Naive thymus-derived CD8-positive, alpha-beta T cell (primary cell): ENCODE data around the gene GRAMD1A. TPM values are rescaled to one million over a fixed set of nuclear protein-coding genes. Genes with fewer than 3 reads are reported as not detected.
"Not testable (repeated sequence)": the region's sequence is repeated elsewhere in the genome, so short reads cannot be mapped to it uniquely, and the experiment has no call there.

Experiments
- ATAC-seq, 2 donors: fragments of 150-1000 bp; cut with Tn5 transposase in 1 of 2; sonication (Bioruptor Pico), chemical (Tn5 transposase) in 1 of 2; 1 replicate in 1 of 2; 2 replicates in 1 of 2; pipeline ENCODE4 v1.10.0; 2021; ENCODE audit warnings: mild to moderate bottlenecking in 2 of 2, moderate library complexity in 2 of 2
- POLR2A ChIA-PET: fragments of 350-600 bp; sonication (Branson Sonifier 250); formaldehyde crosslinking; loops from one replicate; lab custom pipeline; 2021; ENCODE audit warnings: antibody characterized with exemption; lab: Charles Lee
- DNase-seq, 10 donors: peaks; one replicate each; pipeline versions ENCODE4 v3.0.0 to v3.0.0-alpha.2; 2020 to 2022
- H3K27ac Mint-ChIP-seq, 10 donors: one replicate each; pipeline ENCODE4 v1.8.0; 2020 to 2022; ENCODE audit warnings: mild to moderate bottlenecking in 10 of 10, mixed read lengths in 10 of 10, moderate library complexity in 4 of 10, inconsistent platforms in 1 of 10
- H3K27me3 Mint-ChIP-seq, 5 donors: one replicate each; pipeline ENCODE4 v1.8.0; 2021 to 2022; ENCODE audit warnings: mixed read lengths in 5 of 5
- H3K36me3 Mint-ChIP-seq, 3 donors: one replicate each; pipeline ENCODE4 v1.8.0; 2020 to 2022; ENCODE audit warnings: mixed read lengths in 3 of 3, mild to moderate bottlenecking in 2 of 3, inconsistent platforms in 1 of 3
- H3K4me1 Mint-ChIP-seq, 4 donors: one replicate each; pipeline ENCODE4 v1.8.0; 2021 to 2022; ENCODE audit warnings: mixed read lengths in 4 of 4
- H3K4me3 Mint-ChIP-seq, 10 donors: one replicate each; pipeline ENCODE4 v1.8.0; 2020 to 2022; ENCODE audit warnings: mild to moderate bottlenecking in 10 of 10, mixed read lengths in 10 of 10, moderate library complexity in 6 of 10, inconsistent platforms in 1 of 10
- H3K9me3 Mint-ChIP-seq, 9 donors: one replicate each; pipeline ENCODE4 v1.8.0; 2020 to 2022; ENCODE audit warnings: mixed read lengths in 9 of 9, mild to moderate bottlenecking in 3 of 9, inconsistent platforms in 1 of 9, moderate library complexity in 1 of 9
- polyA plus RNA-seq, 3 donors: library from polyadenylated mRNA; unstranded; fragments of 300-500 nt; fragmentation: Illumina TruSeq; gene quantifications; one replicate each; pipeline ENCODE4 v1.2.3, GENCODE V29; 2021
- total RNA-seq, 8 experiments: library from RNA in 2 of 8; stranded (reverse) in 2 of 8; gene quantifications; one replicate each; pipeline ENCODE4 v1.2.3 and lab custom pipeline; 2021 to 2026

The GRAMD1A gene
- total and polyA plus RNA-seq, 5 experiments from 2014 or later: 29.5 to 335 (median 77.0) TPM

GRCh38 chr19:34994286-34994642, 5.9 kb upstream of the GRAMD1A start:
- H3K4me1 Mint-ChIP-seq: peaks cover 26 to 85% (median 64%) of the 10 kb centered on the region in 4 donors
- POLR2A ChIA-PET: interaction anchor here (34.7 to 49.8 kb wide), 2 partner anchors 10 to 11 kb away, joined by 1459 read pairs; partner anchors contain the start of genes GRAMD1A and ZNF792
- H3K27me3 Mint-ChIP-seq: no peaks in the 10 kb centered on the region
- H3K9me3 Mint-ChIP-seq: peaks cover 0 to 1% (median 0%) of the 10 kb centered on the region in 9 donors
- ATAC-seq (no peak), DNase-seq (peak in 1 of 10 donors; percentile 23)
- no peaks in the 10 kb centered on the region for H3K36me3 Mint-ChIP-seq
- peak overlapping the region in 2 of 10 donors; percentile 18 to 31 for H3K4me3 Mint-ChIP-seq
- H3K27ac Mint-ChIP-seq: peak overlapping the region in 7 of 10 donors; percentile 44 to 81 (median 74)

- POLR2A ChIA-PET: interaction anchor here (34.7 to 49.8 kb wide), 2 partner anchors 11 kb away, joined by 1459 read pairs; partner anchors contain the start of genes GRAMD1A and ZNF792
- no peak for ATAC-seq
- Mint-ChIP-seq H3K36me3 (no peaks in the 10 kb centered on the region), H3K27ac (peak overlapping the region in 6 of 10 donors; percentile 37 to 99 (median 55)), H3K27me3 (no peaks in the 10 kb centered on the region), H3K9me3 (peaks cover 0 to 1% (median 0%) of the 10 kb centered on the region in 9 donors), H3K4me1 (peaks cover 26 to 85% (median 65%) of the 10 kb centered on the region in 4 donors), H3K4me3 (peak overlapping the region in 1 of 10 donors; percentile 18)
- peak in 1 of 10 donors; percentile 34 for DNase-seq
Measured at GRCh38 chr19:34994643-34995541, 5.2 kb upstream of the GRAMD1A start.

GRCh38 chr19:34995551-34995950, 4.6 kb upstream of the GRAMD1A start:
- POLR2A ChIA-PET: interaction anchor here (34.7 to 49.8 kb wide), 2 partner anchors 10 to 11 kb away, joined by 1459 read pairs; partner anchors contain the start of genes GRAMD1A and ZNF792
- Mint-ChIP-seq H3K9me3 (peaks cover 0 to 1% (median 0%) of the 10 kb centered on the region in 9 donors), H3K4me1 (peaks cover 24 to 78% (median 61%) of the 10 kb centered on the region in 4 donors), H3K27me3 (no peaks in the 10 kb centered on the region), H3K4me3 (peak overlapping the region in 3 of 10 donors; percentile 18 to 96 (median 36)), H3K36me3 (no peaks in the 10 kb centered on the region), H3K27ac (peak overlapping the region; percentile 37 to 99 (median 98))
- peak in 1 of 10 donors; percentile 19 for DNase-seq
- no peak for ATAC-seq

- Mint-ChIP-seq H3K27me3 (no peaks in the 10 kb centered on the region), H3K4me1 (peaks cover 31 to 76% (median 67%) of the 10 kb centered on the region in 4 donors), H3K4me3 (peak overlapping the region; percentile 65 to 96 (median 82)), H3K27ac (peak overlapping the region; percentile 94 to 100 (median 98)), H3K9me3 (peaks cover 0 to 1% (median 0%) of the 10 kb centered on the region in 9 donors), H3K36me3 (peaks cover 2 to 7% (median 2%) of the 10 kb centered on the region in 3 donors)
- DNase-seq: peak in 6 of 10 donors; percentile 37 to 80 (median 70)
- peak; percentile 43 to 69 for ATAC-seq
- POLR2A ChIA-PET: interaction anchor here (0.6 to 49.8 kb wide), 9 partner anchors 9 to 1118 kb away, joined by 3 to 1459 read pairs (median 4); partner anchors contain the start of genes GRAMD1A, TBCB and ZNF792
Measured at GRCh38 chr19:34997071-34997617, 3.0 kb upstream of the GRAMD1A start.

- Mint-ChIP-seq H3K4me3 (peak overlapping the region; percentile 65 to 96 (median 90)), H3K36me3 (peaks cover 6 to 12% (median 7%) of the 10 kb centered on the region in 3 donors), H3K4me1 (peaks cover 37 to 80% (median 73%) of the 10 kb centered on the region in 4 donors), H3K27ac (peak overlapping the region; percentile 94 to 100 (median 98))
- not testable (repeated sequence) for DNase-seq, ATAC-seq, H3K9me3 Mint-ChIP-seq, H3K27me3 Mint-ChIP-seq
- POLR2A ChIA-PET: interaction anchor here (0.7 to 49.8 kb wide), 4 partner anchors 7 to 227 kb away, joined by 3 to 1459 read pairs (median 732); partner anchors contain the start of genes FXYD7, GRAMD1A and ZNF792
Measured at GRCh38 chr19:34998224-34998623, 1.9 kb upstream of the GRAMD1A start.

- ATAC-seq (no peak), DNase-seq (peak in 2 of 10 donors; percentile 22 to 62)
- Mint-ChIP-seq H3K4me3 (peak overlapping the region; percentile 82 to 96 (median 89)), H3K4me1 (peaks cover 42 to 81% (median 76%) of the 10 kb centered on the region in 4 donors), H3K36me3 (peaks cover 6 to 14% (median 7%) of the 10 kb centered on the region in 3 donors), H3K9me3 (peaks cover 0 to 1% (median 0%) of the 10 kb centered on the region in 9 donors), H3K27ac (peak overlapping the region; percentile 93 to 99 (median 96)), H3K27me3 (no peaks in the 10 kb centered on the region)
- POLR2A ChIA-PET: interaction anchor here (0.9 to 49.8 kb wide), 4 partner anchors 7 to 144 kb away, joined by 3 to 1459 read pairs (median 736); partner anchors contain the start of genes FXYD7, GRAMD1A and ZNF792
Measured at GRCh38 chr19:34998777-34999497, 1.2 kb upstream of the GRAMD1A start.

GRCh38 chr19:35000338-35000646, 169 bp downstream of the GRAMD1A start:
- ATAC-seq (peak; percentile 13 to 26), DNase-seq (no peak)
- H3K36me3 Mint-ChIP-seq: peaks cover 6 to 23% (median 7%) of the 10 kb centered on the region in 3 donors
- peak overlapping the region in 3 of 10 donors; percentile 67 to 98 (median 94) for H3K27ac Mint-ChIP-seq
- H3K27me3 Mint-ChIP-seq: no peaks in the 10 kb centered on the region
- POLR2A ChIA-PET: interaction anchor here (0.5 to 49.8 kb wide), 8 partner anchors 5 to 250 kb away, joined by 3 to 1459 read pairs (median 4); partner anchors contain the start of genes GRAMD1A and ZNF792
- H3K4me3 Mint-ChIP-seq: peak overlapping the region in 4 of 10 donors; percentile 22 to 96 (median 80)
- no peaks in the 10 kb centered on the region for H3K9me3 Mint-ChIP-seq
- peaks cover 45 to 88% (median 77%) of the 10 kb centered on the region in 4 donors for H3K4me1 Mint-ChIP-seq

GRCh38 chr19:35000647-35001501, 751 bp downstream of the GRAMD1A start:
- H3K4me3 Mint-ChIP-seq: peak overlapping the region; percentile 95 to 100 (median 99)
- peaks cover 6 to 29% (median 7%) of the 10 kb centered on the region in 3 donors for H3K36me3 Mint-ChIP-seq
- POLR2A ChIA-PET: interaction anchor here (0.8 to 49.8 kb wide), 8 partner anchors 5 to 239 kb away, joined by 3 to 1459 read pairs (median 4); partner anchors contain the start of genes GRAMD1A, ZNF30 and ZNF792
- peaks cover 45 to 88% (median 76%) of the 10 kb centered on the region in 4 donors for H3K4me1 Mint-ChIP-seq
- no peaks in the 10 kb centered on the region for H3K27me3 Mint-ChIP-seq
- peak overlapping the region; percentile 92 to 99 (median 98) for H3K27ac Mint-ChIP-seq
- ATAC-seq (peak; percentile 35 to 55), DNase-seq (peak; percentile 27 to 84 (median 61))
- no peaks in the 10 kb centered on the region for H3K9me3 Mint-ChIP-seq

- Mint-ChIP-seq H3K36me3 (peaks cover 6 to 41% (median 7%) of the 10 kb centered on the region in 3 donors), H3K27ac (peak overlapping the region; percentile 92 to 99 (median 98)), H3K9me3 (no peaks in the 10 kb centered on the region), H3K4me3 (peak overlapping the region; percentile 95 to 100 (median 99)), H3K4me1 (peaks cover 45 to 88% (median 74%) of the 10 kb centered on the region in 4 donors), H3K27me3 (no peaks in the 10 kb centered on the region)
- DNase-seq (no peak), ATAC-seq (no peak)
- POLR2A ChIA-PET: interaction anchor here (0.8 to 49.8 kb wide), 5 partner anchors 4 to 75 kb away, joined by 3 to 1459 read pairs (median 13); partner anchors contain the start of genes GRAMD1A, ZNF30 and ZNF792
Measured at GRCh38 chr19:35002037-35002535, 2.0 kb downstream of the GRAMD1A start.

- DNase-seq (peak in 1 of 10 donors; percentile 23), ATAC-seq (no peak)
- Mint-ChIP-seq H3K27me3 (no peaks in the 10 kb centered on the region), H3K4me3 (peak overlapping the region in 8 of 10 donors; percentile 2 to 99 (median 61)), H3K36me3 (peaks cover 7 to 58% (median 10%) of the 10 kb centered on the region in 3 donors), H3K4me1 (peaks cover 33 to 69% (median 60%) of the 10 kb centered on the region in 4 donors), H3K27ac (peak overlapping the region; percentile 22 to 99 (median 86)), H3K9me3 (no peaks in the 10 kb centered on the region)
- POLR2A ChIA-PET: interaction anchor here (34.7 to 49.8 kb wide), 2 partner anchors 1 to 20 kb away, joined by 1459 read pairs; partner anchors contain the start of genes GRAMD1A and ZNF792
Measured at GRCh38 chr19:35004517-35005255, 4.6 kb downstream of the GRAMD1A start.
